ENCODE measurements around the gene GCNT3.
"Not testable (repeated sequence)": the region's sequence is repeated elsewhere in the genome, so short reads cannot be mapped to it uniquely, and the experiment has no call there.

GCNT3 gene

DNA sequence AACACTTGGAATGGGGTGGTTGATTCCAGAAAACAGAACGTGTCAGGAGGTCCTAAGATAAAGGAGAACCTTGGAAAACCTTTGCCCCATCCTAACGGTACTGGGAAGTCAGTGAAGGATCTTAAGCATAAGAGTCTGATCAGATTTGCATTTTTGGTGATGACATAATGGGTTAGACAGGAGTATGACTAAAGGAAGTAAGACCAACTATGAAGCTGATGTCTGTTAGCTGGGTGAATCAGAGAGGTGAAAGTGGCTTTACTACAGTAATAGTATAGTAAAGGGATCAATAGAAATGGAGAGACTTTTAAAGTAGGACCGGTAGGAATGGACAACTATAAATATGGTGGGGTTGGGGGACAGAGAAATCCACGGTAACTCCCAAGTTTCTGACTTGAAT, 33.2 kb downstream of the GCNT3 start:
- POLR2A ChIA-PET = no interaction called here
- 96% methylated on average over 4 of the region's 4 CpGs for WGBS (ENCODE audit: insufficient coverage)
- no peaks in the 10 kb centered on the region for H3K9me3 ChIP-seq (ENCODE audit: control extremely low read depth in 1 of 5, control insufficient read depth in 4 of 5, insufficient read depth in 2 of 5, low read depth in 1 of 5, low read length in 4 of 5)
- no peaks in the 10 kb centered on the region for H3K4me1 ChIP-seq (ENCODE audit: control extremely low read depth in 1 of 4, control insufficient read depth in 4 of 4, insufficient read depth in 4 of 4, low read length in 3 of 4)
- H3K27ac ChIP-seq (ENCODE audit: insufficient read depth in 1 of 2, low read depth in 1 of 2, low read length in 2 of 2, poor library complexity in 1 of 2, severe bottlenecking in 2 of 2) = no peak overlapping the region
- no peak overlapping the region for H3K4me3 ChIP-seq (ENCODE audit: control insufficient read depth in 1 of 7, extremely low read depth in 1 of 7, insufficient read depth in 4 of 7, low read depth in 2 of 7, low read length in 6 of 7)
- no peaks in the 10 kb centered on the region for H3K27me3 ChIP-seq (replicated peaks in 2 of 5; ENCODE audit: control insufficient read depth in 4 of 5, insufficient read depth in 5 of 5, low read length in 4 of 5)
- CTCF ChIA-PET = interaction anchor here (0.9 to 1.7 kb wide), 3 partner anchors 9 to 12 kb away, joined by 3 to 5 read pairs (median 3); no protein-coding TSS in a partner anchor
- peaks cover 7 to 51% (median 31%) of the 10 kb centered on the region in 4 experiments for H3K36me3 ChIP-seq (ENCODE audit: control insufficient read depth in 4 of 4, insufficient read depth in 4 of 4, low read length in 3 of 4)
- no peak for DNase-seq

DNA sequence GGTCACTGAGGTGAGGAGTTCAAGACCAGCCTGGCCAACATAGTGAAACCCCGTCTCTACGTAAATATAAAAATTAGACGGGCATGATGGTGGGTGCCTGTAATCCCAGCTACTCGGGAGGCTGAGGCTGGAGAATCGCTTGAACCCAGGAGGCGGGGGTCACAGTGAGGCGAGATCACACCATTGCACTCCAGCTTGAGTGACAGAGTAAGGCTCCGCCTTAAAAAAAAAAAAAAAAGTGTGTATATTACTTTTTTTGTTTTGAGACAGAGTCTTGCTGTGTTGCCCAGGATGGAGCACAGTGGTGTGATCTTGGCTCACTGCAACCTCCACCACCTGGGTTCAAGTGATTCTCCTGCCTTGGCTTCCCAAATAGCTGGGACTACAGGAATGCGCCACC, 34.2 kb downstream of the GCNT3 start:
- WGBS (ENCODE audit: insufficient coverage) = 98% methylated on average over 8 of the region's 9 CpGs
- H3K4me1 ChIP-seq (ENCODE audit: control extremely low read depth in 1 of 4, control insufficient read depth in 4 of 4, insufficient read depth in 4 of 4, low read length in 3 of 4); H3K27me3 ChIP-seq (replicated peaks in 2 of 5; ENCODE audit: control insufficient read depth in 4 of 5, insufficient read depth in 5 of 5, low read length in 4 of 5); H3K9me3 ChIP-seq (ENCODE audit: control extremely low read depth in 1 of 5, control insufficient read depth in 4 of 5, insufficient read depth in 2 of 5, low read depth in 1 of 5, low read length in 4 of 5); H3K4me3 ChIP-seq (ENCODE audit: control insufficient read depth in 1 of 7, extremely low read depth in 1 of 7, insufficient read depth in 4 of 7, low read depth in 2 of 7, low read length in 6 of 7); H3K27ac ChIP-seq (ENCODE audit: insufficient read depth in 1 of 2, low read depth in 1 of 2, low read length in 2 of 2, poor library complexity in 1 of 2, severe bottlenecking in 2 of 2); DNase-seq: not testable (repeated sequence)
- peaks cover 9 to 54% (median 35%) of the 10 kb centered on the region in 4 experiments for H3K36me3 ChIP-seq (ENCODE audit: control insufficient read depth in 4 of 4, insufficient read depth in 4 of 4, low read length in 3 of 4)
- ChIA-PET CTCF (interaction anchor here (0.9 to 1.2 kb wide), 2 partner anchors 13 to 116 kb away, joined by 3 read pairs; no protein-coding TSS in a partner anchor), POLR2A (interaction anchor here (0.8 kb wide), 1 partner anchor 11 kb away, joined by 3 read pairs; the partner anchor contains the start of gene GTF2A2)

GRCh38 chr15:59646277-59646676, 34.7 kb downstream of the GCNT3 start:
- WGBS (ENCODE audit: insufficient coverage) = no CpG with 5 or more reads among the region's 1 CpG
- Histone ChIP-seq H3K9me3 (ENCODE audit: control extremely low read depth in 1 of 5, control insufficient read depth in 4 of 5, insufficient read depth in 2 of 5, low read depth in 1 of 5, low read length in 4 of 5) (no peaks in the 10 kb centered on the region), H3K27me3 (replicated peaks in 2 of 5; ENCODE audit: control insufficient read depth in 4 of 5, insufficient read depth in 5 of 5, low read length in 4 of 5) (no peaks in the 10 kb centered on the region), H3K4me1 (ENCODE audit: control extremely low read depth in 1 of 4, control insufficient read depth in 4 of 4, insufficient read depth in 4 of 4, low read length in 3 of 4) (no peaks in the 10 kb centered on the region), H3K27ac (ENCODE audit: insufficient read depth in 1 of 2, low read depth in 1 of 2, low read length in 2 of 2, poor library complexity in 1 of 2, severe bottlenecking in 2 of 2) (no peak overlapping the region), H3K36me3 (ENCODE audit: control insufficient read depth in 4 of 4, insufficient read depth in 4 of 4, low read length in 3 of 4) (peaks cover 9 to 57% (median 35%) of the 10 kb centered on the region in 4 experiments), H3K4me3 (ENCODE audit: control insufficient read depth in 1 of 7, extremely low read depth in 1 of 7, insufficient read depth in 4 of 7, low read depth in 2 of 7, low read length in 6 of 7) (no peak overlapping the region)
- no peak for DNase-seq
- ChIA-PET CTCF (interaction anchor here (1.2 kb wide), 1 partner anchor 117 kb away, joined by 3 read pairs; no protein-coding TSS in a partner anchor), POLR2A (no interaction called here)

DNA sequence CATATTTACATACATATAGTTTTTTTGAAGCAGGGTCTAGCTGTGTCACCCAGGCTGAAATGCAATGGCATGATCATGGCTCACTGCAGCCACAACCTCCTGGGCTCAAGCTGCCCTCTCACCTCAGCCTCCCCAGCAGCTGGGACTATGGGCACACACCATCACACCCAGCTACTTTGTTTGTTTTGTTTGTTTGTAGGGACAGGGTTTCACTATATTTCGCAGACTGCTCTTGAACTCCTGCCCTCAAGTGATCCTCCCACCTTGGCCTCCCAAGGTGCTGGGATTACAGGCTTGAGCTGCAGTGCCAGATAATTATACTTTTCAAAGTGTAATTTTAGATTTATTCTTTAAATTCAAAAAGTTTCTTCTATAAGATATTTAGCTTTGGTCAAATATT, 35.5 kb downstream of the GCNT3 start:
- Histone ChIP-seq H3K36me3 (ENCODE audit: control insufficient read depth in 4 of 4, insufficient read depth in 4 of 4, low read length in 3 of 4) (peaks cover 12 to 60% (median 36%) of the 10 kb centered on the region in 4 experiments), H3K4me1 (ENCODE audit: control extremely low read depth in 1 of 4, control insufficient read depth in 4 of 4, insufficient read depth in 4 of 4, low read length in 3 of 4) (no peaks in the 10 kb centered on the region), H3K4me3 (ENCODE audit: control insufficient read depth in 1 of 7, extremely low read depth in 1 of 7, insufficient read depth in 4 of 7, low read depth in 2 of 7, low read length in 6 of 7) (no peak overlapping the region), H3K9me3 (ENCODE audit: control extremely low read depth in 1 of 5, control insufficient read depth in 4 of 5, insufficient read depth in 2 of 5, low read depth in 1 of 5, low read length in 4 of 5) (peaks cover 0 to 3% (median 0%) of the 10 kb centered on the region in 5 experiments), H3K27me3 (replicated peaks in 2 of 5; ENCODE audit: control insufficient read depth in 4 of 5, insufficient read depth in 5 of 5, low read length in 4 of 5) (no peaks in the 10 kb centered on the region), H3K27ac (ENCODE audit: insufficient read depth in 1 of 2, low read depth in 1 of 2, low read length in 2 of 2, poor library complexity in 1 of 2, severe bottlenecking in 2 of 2) (no peak overlapping the region)
- DNase-seq = no peak
- ChIA-PET CTCF (interaction anchor here (1.2 kb wide), 1 partner anchor 118 kb away, joined by 3 read pairs; no protein-coding TSS in a partner anchor), POLR2A (no interaction called here)
- WGBS (ENCODE audit: insufficient coverage) = no CpG with 5 or more reads among the region's 1 CpG

GRCh38 chr15:59649603-59650002, 38.0 kb downstream of the GCNT3 start:
- DNase-seq = no peak
- Histone ChIP-seq H3K27ac (ENCODE audit: insufficient read depth in 1 of 2, low read depth in 1 of 2, low read length in 2 of 2, poor library complexity in 1 of 2, severe bottlenecking in 2 of 2) (no peak overlapping the region), H3K27me3 (replicated peaks in 2 of 5; ENCODE audit: control insufficient read depth in 4 of 5, insufficient read depth in 5 of 5, low read length in 4 of 5) (no peaks in the 10 kb centered on the region), H3K9me3 (ENCODE audit: control extremely low read depth in 1 of 5, control insufficient read depth in 4 of 5, insufficient read depth in 2 of 5, low read depth in 1 of 5, low read length in 4 of 5) (peaks cover 0 to 5% (median 0%) of the 10 kb centered on the region in 5 experiments), H3K36me3 (ENCODE audit: control insufficient read depth in 4 of 4, insufficient read depth in 4 of 4, low read length in 3 of 4) (peaks cover 19 to 66% (median 48%) of the 10 kb centered on the region in 4 experiments), H3K4me3 (ENCODE audit: control insufficient read depth in 1 of 7, extremely low read depth in 1 of 7, insufficient read depth in 4 of 7, low read depth in 2 of 7, low read length in 6 of 7) (no peak overlapping the region), H3K4me1 (ENCODE audit: control extremely low read depth in 1 of 4, control insufficient read depth in 4 of 4, insufficient read depth in 4 of 4, low read length in 3 of 4) (peaks cover 0 to 6% (median 0%) of the 10 kb centered on the region in 4 experiments)
- CTCF ChIA-PET = no interaction called here
- POLR2A ChIA-PET = no interaction called here

DNA sequence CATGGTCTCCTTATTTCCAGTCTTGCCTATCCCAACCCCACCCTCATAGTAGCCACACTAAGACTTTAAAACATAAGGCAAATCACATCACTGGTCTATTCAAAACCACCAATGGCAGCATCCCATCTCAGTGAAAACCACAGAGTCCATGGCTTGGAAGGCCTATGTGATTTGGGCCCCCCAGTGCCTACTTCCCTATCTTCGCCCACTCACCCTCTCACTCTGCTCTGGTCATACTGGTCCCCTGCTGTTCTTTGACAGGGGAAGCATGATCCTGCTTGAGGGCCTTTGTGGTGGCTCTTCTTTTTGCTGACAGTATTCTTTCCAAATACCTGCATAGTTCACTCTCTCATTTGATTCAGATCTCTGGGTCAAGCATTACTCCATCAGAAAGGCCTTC, 42.5 kb downstream of the GCNT3 start:
- no peak overlapping the region for H3K4me3 ChIP-seq (ENCODE audit: control insufficient read depth in 1 of 7, extremely low read depth in 1 of 7, insufficient read depth in 4 of 7, low read depth in 2 of 7, low read length in 6 of 7)
- peaks cover 5 to 32% (median 17%) of the 10 kb centered on the region in 4 experiments for H3K4me1 ChIP-seq (ENCODE audit: control extremely low read depth in 1 of 4, control insufficient read depth in 4 of 4, insufficient read depth in 4 of 4, low read length in 3 of 4)
- no peak overlapping the region for H3K27ac ChIP-seq (ENCODE audit: insufficient read depth in 1 of 2, low read depth in 1 of 2, low read length in 2 of 2, poor library complexity in 1 of 2, severe bottlenecking in 2 of 2)
- DNase-seq = no peak
- no peaks in the 10 kb centered on the region for H3K27me3 ChIP-seq (replicated peaks in 2 of 5; ENCODE audit: control insufficient read depth in 4 of 5, insufficient read depth in 5 of 5, low read length in 4 of 5)
- POLR2A ChIA-PET = no interaction called here
- CTCF ChIA-PET = interaction anchor here (0.9 to 2.2 kb wide), 6 partner anchors 10 to 125 kb away, joined by 3 to 10 read pairs (median 4); no protein-coding TSS in a partner anchor
- peaks cover 0 to 5% (median 0%) of the 10 kb centered on the region in 5 experiments for H3K9me3 ChIP-seq (ENCODE audit: control extremely low read depth in 1 of 5, control insufficient read depth in 4 of 5, insufficient read depth in 2 of 5, low read depth in 1 of 5, low read length in 4 of 5)
- peaks cover 22 to 42% (median 33%) of the 10 kb centered on the region in 4 experiments for H3K36me3 ChIP-seq (ENCODE audit: control insufficient read depth in 4 of 4, insufficient read depth in 4 of 4, low read length in 3 of 4)
- 100% methylated on average over 1 of the region's 1 CpG for WGBS (ENCODE audit: insufficient coverage)

DNA sequence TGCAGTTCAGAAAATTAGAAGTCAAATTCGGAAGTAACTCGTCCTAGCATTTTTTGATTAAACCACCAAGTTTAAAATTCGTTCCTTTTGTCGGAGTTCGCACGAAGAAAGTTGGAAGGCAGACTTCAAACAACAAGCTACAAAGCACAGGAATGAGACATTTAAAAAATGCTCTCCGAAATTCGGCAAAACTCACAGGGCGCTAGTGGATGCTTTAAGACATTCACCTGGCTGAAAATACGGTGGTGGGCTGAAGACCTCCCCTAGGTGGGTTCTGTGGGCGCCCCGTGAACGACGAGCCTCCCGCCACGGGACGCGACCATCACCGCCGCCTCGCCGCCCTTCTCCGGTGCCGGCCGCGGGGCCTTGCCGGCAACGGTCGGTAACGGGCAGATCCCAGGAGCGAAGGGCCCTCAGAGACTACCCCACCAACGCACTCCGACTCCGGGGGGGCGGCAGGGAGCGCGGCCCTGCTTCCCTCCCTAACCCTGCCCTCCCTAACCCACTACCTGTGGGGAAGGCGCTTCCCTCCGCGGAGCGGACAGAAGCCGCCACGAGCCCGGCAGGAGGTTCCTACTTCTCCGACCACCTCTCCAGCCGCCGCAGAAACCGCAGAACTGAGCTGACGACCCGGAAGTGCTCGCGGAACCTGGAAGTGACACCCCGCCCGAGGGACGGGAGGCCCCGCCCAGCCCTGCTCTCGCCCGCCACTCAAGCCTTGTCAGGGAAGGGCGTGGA, 45.5 kb downstream of the GCNT3 start, which contains the start of gene GTF2A2:
Gene GTF2A2 (minus strand): TSS at position 619 of the 738 bp plus-strand sequence. CDS start 5,238 bp downstream, outside the sequence.
- H3K9me3 ChIP-seq (ENCODE audit: control extremely low read depth in 1 of 5, control insufficient read depth in 4 of 5, insufficient read depth in 2 of 5, low read depth in 1 of 5, low read length in 4 of 5) = peaks cover 0 to 2% (median 0%) of the 10 kb centered on the region in 5 experiments
- H3K27me3 ChIP-seq (replicated peaks in 2 of 5; ENCODE audit: control insufficient read depth in 4 of 5, insufficient read depth in 5 of 5, low read length in 4 of 5) = no peaks in the 10 kb centered on the region
- peak within 1 kb of the TSS; percentile 58 to 85 for H3K27ac ChIP-seq (ENCODE audit: insufficient read depth in 1 of 2, low read depth in 1 of 2, low read length in 2 of 2, poor library complexity in 1 of 2, severe bottlenecking in 2 of 2)
- H3K36me3 ChIP-seq (ENCODE audit: control insufficient read depth in 4 of 4, insufficient read depth in 4 of 4, low read length in 3 of 4) = peaks cover 15 to 38% (median 29%) of the 10 kb centered on the region in 4 experiments
- WGBS (ENCODE audit: insufficient coverage) = under 1% methylated on average over 53 of the region's 59 CpGs
- peak within 1 kb of the TSS; percentile 42 to 88 (median 82) for H3K4me3 ChIP-seq (ENCODE audit: control insufficient read depth in 1 of 7, extremely low read depth in 1 of 7, insufficient read depth in 4 of 7, low read depth in 2 of 7, low read length in 6 of 7)
- ChIA-PET POLR2A (interaction anchor here (0.6 to 1.3 kb wide), 7 partner anchors 12 to 768 kb away, joined by 3 to 5 read pairs (median 4); partner anchors contain the start of gene BNIP2), CTCF (interaction anchor here (0.9 to 1.3 kb wide), 3 partner anchors 16 to 1350 kb away, joined by 4 read pairs; no protein-coding TSS in a partner anchor)
- H3K4me1 ChIP-seq (ENCODE audit: control extremely low read depth in 1 of 4, control insufficient read depth in 4 of 4, insufficient read depth in 4 of 4, low read length in 3 of 4) = peaks cover 5 to 32% (median 17%) of the 10 kb centered on the region in 4 experiments
- peak; percentile 96 to 98 (median 98) for DNase-seq

Data from common myeloid progenitor, CD34-positive (primary cell).